GM12878 (cell line): Measurements from ENCODE around the gene FAM120A. TPM values are rescaled to one million over a fixed set of nuclear protein-coding genes. Genes with fewer than 3 reads are reported as not detected.

Source experiments
- ATAC-seq: fragments of 200-7000 bp; cut with Tn5 transposase; 3 replicates; pipeline ENCODE4 v1.9.1; 2020; ENCODE audit warnings: mild to moderate bottlenecking, moderate library complexity
- BruUV-seq: library from RNA; stranded (reverse); fragments of 400-500 nt; replicated peaks from 2 replicates; lab custom pipeline; 2021; lab: Mats Ljungman, UMichigan
- CTCF ChIA-PET: fragments of 300-600 bp; sonication (Branson Sonifier 250); formaldehyde crosslinking; extraction: SDS; loops from one replicate; lab custom pipeline; 2021; ENCODE audit warnings: inconsistent platforms; lab: Yijun Ruan, JAX
- POLR2A ChIA-PET: fragments of 350-600 bp; formaldehyde crosslinking; extraction: SDS; loops from one replicate; lab custom pipeline; 2021; ENCODE audit warnings: inconsistent platforms; lab: Charles Lee
- RAD21 ChIA-PET: fragments of 300-600 bp; sonication (Branson Sonifier 250); formaldehyde crosslinking; loops from one replicate; lab custom pipeline; 2023; ENCODE audit warnings: antibody characterized with exemption; ENCODE audit not compliant: unreplicated experiment; lab: Charles Lee
- SMC1A ChIA-PET: fragments of 300-600 bp; sonication (Branson Sonifier 250); formaldehyde crosslinking; loops from one replicate; lab custom pipeline; 2023; ENCODE audit not compliant: unreplicated experiment, uncharacterized antibody; lab: Charles Lee
- DNase-seq: peaks from one replicate; pipeline ENCODE4 v3.0.0-alpha.2; 2011; ENCODE audit warnings: low read depth, low spot score
- FAIRE-seq: peaks from 3 replicates; lab custom pipeline; 2011; peaks lifted over from hg19 to GRCh38; lab: Jason Lieb, UNC
- H2AFZ ChIP-seq: 2 replicates; pipeline ENCODE4 v1.6.0; 2011; ENCODE audit warnings: low read depth, low read length, control low read depth; ENCODE audit not compliant: control insufficient read depth
- H3K27ac ChIP-seq: 2 replicates; pipeline ENCODE4 v1.5.1; 2011; ENCODE audit warnings: control low read depth; ENCODE audit not compliant: control insufficient read depth, insufficient read depth
- H3K27me3 ChIP-seq, 2 experiments: replicated peaks in 1 of 2; 2 replicates each; pipeline versions ENCODE4 v1.6.0 to v1.6.1; 2011; ENCODE audit warnings: low read length in 1 of 2; ENCODE audit not compliant: control insufficient read depth in 2 of 2, insufficient read depth in 2 of 2
- H3K36me3 ChIP-seq, 2 experiments: 2 replicates each; pipeline ENCODE4 v1.5.1; 2011; ENCODE audit warnings: low read length in 1 of 2; ENCODE audit not compliant: control insufficient read depth in 2 of 2, insufficient read depth in 2 of 2
- H3K4me1 ChIP-seq: 2 replicates; pipeline ENCODE4 v1.6.1; 2011; ENCODE audit warnings: mild to moderate bottlenecking, low read length, moderate library complexity, mixed read lengths; ENCODE audit not compliant: control insufficient read depth, insufficient read depth
- H3K4me2 ChIP-seq: 2 replicates; pipeline ENCODE4 v1.6.0; 2011; ENCODE audit warnings: control low read depth; ENCODE audit not compliant: control insufficient read depth, insufficient read depth
- H3K4me3 ChIP-seq: fragments of 200-600 bp; sonication (generic); 2 replicates; pipeline ENCODE4 v1.5.1; 2016
- H3K79me2 ChIP-seq: 2 replicates; pipeline ENCODE4 v1.6.0; 2011; ENCODE audit warnings: low read length; ENCODE audit not compliant: control insufficient read depth, insufficient read depth
- H3K9ac ChIP-seq: 2 replicates; pipeline ENCODE4 v1.8.0; 2011; ENCODE audit warnings: low read length, control low read depth, mixed read lengths; ENCODE audit not compliant: control insufficient read depth, insufficient read depth
- H3K9me3 ChIP-seq: replicated peaks from 3 replicates; pipeline ENCODE4 v1.5.1; 2011; ENCODE audit warnings: mild to moderate bottlenecking, low read length; ENCODE audit not compliant: control insufficient read depth, insufficient read depth
- H4K20me1 ChIP-seq: 2 replicates; pipeline ENCODE4 v1.6.0; 2011; ENCODE audit not compliant: control insufficient read depth, insufficient read depth
- BHLHE40 ChIP-seq, 2 experiments: fragments of 450-650 bp in 1 of 2; IDR thresholded peaks; 2 replicates each; pipeline ENCODE4 v1.6.1; 2011 to 2017; ENCODE audit warnings: low read depth in 2 of 2, borderline replicate concordance in 1 of 2, improper control_type of control experiment in 1 of 2, low read length in 1 of 2, mild to moderate bottlenecking in 1 of 2
- CHD2 ChIP-seq: IDR thresholded peaks from 2 replicates; pipeline ENCODE4 v1.6.1; 2011; ENCODE audit warnings: low read depth, low read length, improper control_type of control experiment, borderline replicate concordance
- EED ChIP-seq: sonication (generic); IDR thresholded peaks from 2 replicates; pipeline ENCODE4 v1.6.1; 2016; ENCODE audit warnings: antibody characterized with exemption, low read depth
- HCFC1 ChIP-seq: fragments of 150-350 bp; IDR thresholded peaks from 2 replicates; pipeline ENCODE4 v1.6.1; 2014; ENCODE audit warnings: low read length
- NFYB ChIP-seq: IDR thresholded peaks from 2 replicates; pipeline ENCODE4 v1.6.1; 2011; ENCODE audit warnings: low read depth, mild to moderate bottlenecking, low read length, improper control_type of control experiment, moderate library complexity; ENCODE audit not compliant: insufficient read depth
- RFX5 ChIP-seq: IDR thresholded peaks from 2 replicates; pipeline ENCODE4 v1.6.1; 2011; ENCODE audit warnings: low read depth, low read length, improper control_type of control experiment
- SUZ12 ChIP-seq: fragments of 200-600 bp; sonication (generic); IDR thresholded peaks from one replicate; pipeline ENCODE4 v1.6.1; 2018; ENCODE audit warnings: antibody characterized with exemption, mild to moderate bottlenecking; ENCODE audit not compliant: unreplicated experiment
- WGBS: methylation state at CpG from one replicate; pipeline ENCODE4 v1.1.6; 2016; ENCODE audit warnings: low lambda C conversion rate; ENCODE audit not compliant: insufficient replicate concordance, insufficient coverage; ENCODE audit errors: missing lambda C conversion rate; 5-methylcytosine and 5-hydroxymethylcytosine counted together
- in situ Hi-C: fragments of 300-500 bp; cut with MboI; formaldehyde crosslinking; loops from 9 replicates; pipeline ENCODE4 v1.14.3; 2018; ENCODE audit warnings: mixed read lengths
- intact Hi-C: fragments of 100-400 bp; cut with micrococcal nuclease; formaldehyde crosslinking; loops from one replicate; pipeline ENCODE4 v1.14.2; 2022; ENCODE audit not compliant: unreplicated experiment
- polyA plus RNA-seq, 11 experiments: library from polyadenylated mRNA; depleted of rRNA in 4 of 11; unstranded in 6 of 11; stranded (reverse) in 5 of 11; fragments of >200 nt; fragmentation: Nextera tagmentation in 4 of 11; fragmentation: Illumina TruSeq in 1 of 11; extraction: Ambion mirVana in 4 of 11; extraction: Trizol in 1 of 11; gene quantifications; 1 replicate in 1 of 11; 2 replicates in 10 of 11; pipeline versions ENCODE4 v1.2.1 to v1.2.3, GENCODE V29; 2011 to 2016; ENCODE audit warnings: inconsistent platforms in 2 of 11, missing spikeins in 2 of 11, low read depth in 1 of 11
- total RNA-seq, 4 experiments: library from RNA; depleted of rRNA in 3 of 4; stranded (reverse); fragments of >200 nt in 3 of 4; fragmentation: Illumina TruSeq in 1 of 4; extraction: Trizol in 1 of 4; gene quantifications; 2 replicates each; pipeline versions ENCODE4 v1.2.1 to v1.2.3, GENCODE V29; 2013 to 2021
- TF ChIP-seq, protein P1 (sequence below): fragments of 450-650 bp; IDR thresholded peaks from 2 replicates; pipeline ENCODE4 v1.6.1; 2017; ENCODE audit warnings: mild to moderate bottlenecking, moderate library complexity

FAM120A gene
- total and polyA plus RNA-seq, 10 of the 15 experiments (the other 5 are each of a cell fraction or from before 2014, with no cell fraction given) = 13.1 to 89.6 (median 52.5) TPM

DNA sequence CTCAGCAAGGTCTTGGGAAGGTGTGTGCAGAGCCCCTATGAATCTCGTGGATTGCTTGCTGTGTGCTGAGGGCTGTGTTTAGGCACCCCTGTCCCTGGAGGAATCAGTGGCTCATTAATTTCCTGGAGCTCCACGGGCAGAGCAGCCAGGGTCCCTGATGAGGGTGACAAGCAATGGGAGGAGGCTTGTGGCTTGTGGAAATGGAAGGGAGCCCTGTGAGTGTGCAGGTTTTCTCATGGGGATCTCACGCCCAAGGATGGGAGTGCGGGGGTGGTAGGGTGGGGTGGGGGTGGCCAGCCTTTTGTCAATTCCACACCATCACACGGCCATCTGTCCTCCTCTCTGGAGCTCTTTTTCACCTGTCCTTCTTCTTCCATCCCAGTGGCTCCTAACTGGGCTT lies 150.2 kb downstream of the FAM120A start:
- FAIRE-seq (no peak), DNase-seq (no peak), ATAC-seq (no peak)
- ChIA-PET RAD21 (no interaction called here), POLR2A (no interaction called here), CTCF (interaction anchor here (0.6 kb wide), 1 partner anchor 970 kb away, joined by 3 read pairs; no protein-coding TSS in a partner anchor), SMC1A (interaction anchor here (1.6 kb wide), 1 partner anchor 21 kb away, joined by 4 read pairs; no protein-coding TSS in a partner anchor)
- in situ Hi-C loops (no loop called here), intact Hi-C loops (no loop called here)
- H4K20me1 ChIP-seq = no peaks in the 10 kb centered on the region
- H3K4me3 ChIP-seq = no peak overlapping the region
- H3K27me3 ChIP-seq = no peaks in the 10 kb centered on the region
- no peaks in the 10 kb centered on the region; a peak in 1 of 4 replicates for H3K36me3 ChIP-seq
- BruUV-seq = no TSS peak
- 53% methylated on average over 5 of the region's 5 CpGs for WGBS
- H3K9me3 ChIP-seq = no peaks in the 10 kb centered on the region; the same call in 1 of the 3 replicates
- H3K4me1 ChIP-seq = peaks cover 3% of the 10 kb centered on the region; the same call in 1 of the 2 replicates
- no peak overlapping the region for H3K9ac ChIP-seq
- no peak overlapping the region for H2AFZ ChIP-seq
- H3K27ac ChIP-seq = no peak overlapping the region
- no peaks in the 10 kb centered on the region for H3K79me2 ChIP-seq
- no peak for TF ChIP-seq HCFC1
- no peak for TF ChIP-seq RFX5
- TF ChIP-seq BHLHE40 (IDR thresholded peaks at IDR 0.05; ENCODE audit: borderline replicate concordance in 1 of 2, low read depth in 2 of 2, low read length in 1 of 2) = no peak
- TF ChIP-seq, protein P1, sequence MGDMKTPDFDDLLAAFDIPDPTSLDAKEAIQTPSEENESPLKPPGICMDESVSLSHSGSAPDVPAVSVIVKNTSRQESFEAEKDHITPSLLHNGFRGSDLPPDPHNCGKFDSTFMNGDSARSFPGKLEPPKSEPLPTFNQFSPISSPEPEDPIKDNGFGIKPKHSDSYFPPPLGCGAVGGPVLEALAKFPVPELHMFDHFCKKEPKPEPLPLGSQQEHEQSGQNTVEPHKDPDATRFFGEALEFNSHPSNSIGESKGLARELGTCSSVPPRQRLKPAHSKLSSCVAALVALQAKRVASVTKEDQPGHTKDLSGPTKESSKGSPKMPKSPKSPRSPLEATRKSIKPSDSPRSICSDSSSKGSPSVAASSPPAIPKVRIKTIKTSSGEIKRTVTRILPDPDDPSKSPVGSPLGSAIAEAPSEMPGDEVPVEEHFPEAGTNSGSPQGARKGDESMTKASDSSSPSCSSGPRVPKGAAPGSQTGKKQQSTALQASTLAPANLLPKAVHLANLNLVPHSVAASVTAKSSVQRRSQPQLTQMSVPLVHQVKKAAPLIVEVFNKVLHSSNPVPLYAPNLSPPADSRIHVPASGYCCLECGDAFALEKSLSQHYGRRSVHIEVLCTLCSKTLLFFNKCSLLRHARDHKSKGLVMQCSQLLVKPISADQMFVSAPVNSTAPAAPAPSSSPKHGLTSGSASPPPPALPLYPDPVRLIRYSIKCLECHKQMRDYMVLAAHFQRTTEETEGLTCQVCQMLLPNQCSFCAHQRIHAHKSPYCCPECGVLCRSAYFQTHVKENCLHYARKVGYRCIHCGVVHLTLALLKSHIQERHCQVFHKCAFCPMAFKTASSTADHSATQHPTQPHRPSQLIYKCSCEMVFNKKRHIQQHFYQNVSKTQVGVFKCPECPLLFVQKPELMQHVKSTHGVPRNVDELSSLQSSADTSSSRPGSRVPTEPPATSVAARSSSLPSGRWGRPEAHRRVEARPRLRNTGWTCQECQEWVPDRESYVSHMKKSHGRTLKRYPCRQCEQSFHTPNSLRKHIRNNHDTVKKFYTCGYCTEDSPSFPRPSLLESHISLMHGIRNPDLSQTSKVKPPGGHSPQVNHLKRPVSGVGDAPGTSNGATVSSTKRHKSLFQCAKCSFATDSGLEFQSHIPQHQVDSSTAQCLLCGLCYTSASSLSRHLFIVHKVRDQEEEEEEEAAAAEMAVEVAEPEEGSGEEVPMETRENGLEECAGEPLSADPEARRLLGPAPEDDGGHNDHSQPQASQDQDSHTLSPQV = no peak
- TF ChIP-seq CHD2 = no peak
- TF ChIP-seq NFYB = no peak
- TF ChIP-seq EED = no peak
- no peak for TF ChIP-seq SUZ12
- no peak overlapping the region for H3K4me2 ChIP-seq
